Stimulated activated CD4-positive, alpha-beta T cell treated with anti-CD3 and anti-CD28 coated beads, Interleukin-2, amount 100 ng/mL, for 24 hours (primary cell): Measurements from ENCODE around the gene CD79A.
"Not testable (repeated sequence)": the region's sequence is repeated elsewhere in the genome, so short reads cannot be mapped to it uniquely, and the experiment has no call there.

Source experiments
- DNase-seq, 2 donors: peaks; one replicate each; pipeline ENCODE4 v3.0.0-alpha.2; 2020

The CD79A gene

GRCh38 chr19:41906916-41907680, 30.0 kb downstream of the CD79A start:
- no peak for DNase-seq

DNA sequence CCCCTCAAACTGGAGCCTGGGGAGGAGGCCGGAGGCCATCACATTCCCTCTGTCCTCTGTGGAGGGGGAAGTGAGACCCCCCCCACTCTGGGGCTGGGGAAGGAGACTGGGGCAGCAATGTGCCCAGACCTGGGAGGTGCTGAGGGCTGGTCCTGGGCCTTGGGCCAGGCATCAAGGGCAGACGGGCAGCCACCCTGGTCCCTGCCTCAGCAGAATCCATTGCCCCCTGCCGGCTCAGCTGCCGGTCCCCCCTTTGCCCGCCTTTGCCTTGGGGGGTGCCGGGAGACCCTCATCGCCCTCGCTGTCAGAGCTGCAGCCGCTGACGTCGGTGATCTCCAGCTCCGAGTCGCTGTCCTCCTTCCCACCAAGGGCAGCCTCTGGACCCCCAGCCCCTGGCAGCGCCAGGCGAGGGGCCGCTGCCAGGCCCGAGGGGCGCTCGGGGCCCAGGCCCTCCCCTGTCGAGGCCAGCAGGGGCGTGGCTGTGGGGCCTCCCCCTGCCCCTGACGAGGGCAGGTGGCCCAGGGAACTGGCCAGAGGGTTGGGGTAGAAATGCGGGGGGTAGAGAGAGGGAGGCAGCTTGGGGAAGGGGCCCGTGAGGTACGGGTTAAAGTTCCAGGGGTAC, 31.0 kb downstream of the CD79A start:
- DNase-seq = no peak

DNA sequence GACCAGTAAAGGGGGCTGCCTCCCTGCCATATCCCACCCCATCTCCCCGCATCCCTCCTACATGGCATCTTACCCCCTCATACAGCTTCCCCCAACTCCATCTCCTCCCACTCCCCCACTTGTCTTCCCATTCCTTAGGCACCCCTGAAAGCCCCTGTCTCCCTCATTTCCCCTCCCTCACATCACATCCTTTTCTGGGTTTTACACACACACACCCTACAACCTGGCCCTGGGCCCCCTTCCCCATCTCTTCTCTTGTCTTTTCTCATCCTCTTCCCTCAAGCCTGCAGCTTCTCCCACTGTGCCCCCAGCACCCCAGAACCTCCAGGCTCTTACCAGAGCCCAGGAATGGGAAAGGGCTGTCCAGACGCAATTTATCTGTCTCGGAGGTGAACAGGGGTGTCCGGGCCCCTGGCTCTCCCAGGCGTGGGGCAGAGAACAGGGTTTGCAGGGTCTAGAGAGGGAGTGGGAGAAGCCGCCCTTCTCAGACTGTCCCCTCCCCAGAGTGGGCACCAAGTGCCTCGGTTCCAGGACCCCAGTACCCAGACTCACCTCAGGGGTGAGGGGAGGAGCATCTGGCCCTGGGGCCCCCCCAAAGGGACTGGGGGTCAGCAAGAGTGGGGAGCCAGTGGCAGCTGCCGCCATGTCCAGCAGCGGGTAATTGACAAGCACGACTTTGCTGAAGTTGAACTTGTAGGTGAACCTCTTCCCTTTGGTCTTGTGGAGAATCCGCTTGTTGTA, 31.8 kb downstream of the CD79A start:
- DNase-seq = no peak

- no peak for DNase-seq
Measured at GRCh38 chr19:41909706-41910105, 32.6 kb downstream of the CD79A start.

DNA sequence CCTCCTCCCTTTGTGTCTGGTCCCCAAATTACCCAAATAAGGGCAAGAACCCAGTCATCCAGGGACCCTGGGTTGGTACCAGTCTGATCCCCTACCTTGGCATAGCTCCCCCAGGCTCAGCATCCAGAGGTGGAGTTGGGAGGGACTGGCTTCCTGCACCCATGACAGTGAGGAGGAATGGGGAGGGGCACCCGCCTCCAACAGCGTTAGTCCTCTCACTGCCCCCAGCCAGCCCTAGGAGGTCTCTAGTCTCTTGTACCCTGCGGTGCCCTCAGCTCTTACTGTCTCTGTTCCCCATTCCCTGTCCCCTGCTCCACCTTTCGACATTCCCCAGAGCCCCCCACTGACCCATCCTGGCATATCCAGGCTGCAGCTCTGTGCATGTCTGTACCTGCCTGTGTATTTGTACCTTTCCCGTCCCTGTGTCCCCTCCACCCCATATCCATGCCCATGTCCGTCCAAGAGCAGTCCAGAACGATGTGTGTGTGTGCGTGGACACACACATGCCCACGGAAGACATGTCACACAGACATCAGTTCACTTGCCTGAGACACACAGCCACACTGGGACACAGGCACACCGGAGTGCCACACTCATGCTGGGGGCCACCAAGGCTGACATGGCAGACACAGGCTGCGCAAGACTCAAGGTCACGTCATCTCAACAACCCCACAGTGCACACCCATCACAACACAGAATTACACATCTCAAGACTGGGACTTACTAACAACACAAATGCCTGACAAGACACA, 33.3 kb downstream of the CD79A start:
- no peak for DNase-seq

GRCh38 chr19:41910992-41911888, 34.2 kb downstream of the CD79A start:
- DNase-seq = no peak

DNA sequence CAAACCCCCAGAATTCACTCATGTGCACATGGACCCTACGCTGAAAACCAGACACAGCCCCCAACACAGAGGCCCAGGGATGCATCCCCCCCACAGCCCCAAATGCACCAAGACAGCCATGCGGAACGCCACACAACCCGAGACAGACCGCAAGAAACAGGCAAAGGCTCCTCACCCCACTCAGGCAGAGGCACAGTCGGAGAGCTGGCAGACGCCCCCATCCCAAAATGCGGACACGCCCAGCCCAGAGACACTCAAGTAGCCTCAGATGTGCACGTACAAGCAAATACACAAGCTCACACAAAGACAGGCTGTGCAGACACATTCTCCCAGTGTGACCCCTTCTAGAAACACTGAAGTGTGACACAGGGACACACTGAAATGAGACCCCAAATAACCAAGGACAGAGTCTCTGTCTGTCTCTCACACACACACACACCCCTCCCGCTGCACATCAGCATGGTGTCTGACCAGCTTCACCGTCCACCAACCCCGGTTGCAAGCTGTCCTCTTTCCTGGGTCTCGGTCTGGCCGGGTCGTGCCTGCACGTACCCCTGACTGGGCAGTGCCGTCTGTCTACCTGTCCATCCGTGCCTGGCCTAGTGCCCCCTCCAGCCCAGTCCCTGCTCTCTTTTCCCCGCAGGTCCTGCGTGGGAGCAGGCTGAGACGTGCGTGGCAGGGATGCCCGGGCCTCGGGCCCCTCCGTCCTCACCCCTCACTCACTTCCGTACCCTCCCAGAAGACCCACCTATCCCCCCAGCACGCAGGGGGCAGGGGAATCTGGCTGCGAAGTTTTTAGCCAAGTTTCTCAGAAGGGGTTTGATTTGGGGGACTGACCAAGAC, 35.0 kb downstream of the CD79A start:
- no peak for DNase-seq

DNA sequence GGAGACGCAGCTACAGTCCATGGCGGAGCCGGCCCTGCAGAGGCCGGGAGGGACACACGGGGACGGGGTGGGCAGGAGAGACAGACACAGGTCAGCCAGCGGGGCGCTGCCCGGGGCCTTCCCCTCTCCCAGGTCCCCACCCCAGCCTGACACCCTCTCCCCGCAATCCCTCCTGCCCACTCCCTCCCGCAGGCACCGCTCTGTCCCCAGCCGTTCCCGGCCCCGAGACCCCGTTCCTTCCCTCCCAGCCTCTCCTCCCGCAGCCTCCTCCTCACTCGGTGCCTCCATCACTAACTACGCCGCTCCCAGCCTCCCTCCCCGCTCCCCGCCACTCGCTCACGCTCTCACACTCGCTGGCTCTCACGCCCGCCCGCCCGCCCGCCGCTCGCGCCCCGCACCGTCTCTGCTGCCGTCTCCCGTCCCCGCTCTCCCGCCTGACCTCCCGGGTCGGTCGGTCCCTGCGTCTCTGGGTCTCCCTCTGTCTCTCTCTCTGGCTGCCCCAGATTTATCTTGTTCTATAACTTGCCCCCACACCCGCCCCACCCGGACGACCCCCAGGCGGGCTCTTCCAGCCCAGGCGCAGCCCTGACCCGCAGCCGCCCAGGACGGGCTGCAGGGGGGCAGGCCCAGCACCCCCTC, 35.9 kb downstream of the CD79A start:
- no peak for DNase-seq

GRCh38 chr19:41913538-41914423, 36.7 kb downstream of the CD79A start:
- no peak for DNase-seq

- DNase-seq = not testable (repeated sequence)
Measured at GRCh38 chr19:41914424-41914834, 37.4 kb downstream of the CD79A start.

GRCh38 chr19:41915021-41915775, 38.1 kb downstream of the CD79A start:
- no peak for DNase-seq

GRCh38 chr19:41915776-41916414, 38.8 kb downstream of the CD79A start:
- no peak for DNase-seq

- DNase-seq = no peak
Measured at GRCh38 chr19:41917676-41918075, 40.6 kb downstream of the CD79A start.

DNA sequence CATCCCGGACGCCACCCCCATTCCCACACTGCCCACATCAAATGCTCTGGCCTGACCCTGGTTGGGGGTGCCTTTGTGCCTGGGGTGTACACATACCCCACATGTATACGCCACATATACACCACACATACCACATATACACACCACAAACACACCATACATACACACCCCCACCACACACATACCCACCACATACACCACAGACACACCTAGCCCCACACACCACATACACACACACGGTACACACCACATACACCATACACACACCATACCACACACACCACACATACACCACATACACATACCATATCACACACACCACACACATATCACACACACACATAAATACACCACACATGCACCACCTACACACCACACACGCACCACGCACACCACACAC, 41.0 kb downstream of the CD79A start:
- DNase-seq = no peak

DNA sequence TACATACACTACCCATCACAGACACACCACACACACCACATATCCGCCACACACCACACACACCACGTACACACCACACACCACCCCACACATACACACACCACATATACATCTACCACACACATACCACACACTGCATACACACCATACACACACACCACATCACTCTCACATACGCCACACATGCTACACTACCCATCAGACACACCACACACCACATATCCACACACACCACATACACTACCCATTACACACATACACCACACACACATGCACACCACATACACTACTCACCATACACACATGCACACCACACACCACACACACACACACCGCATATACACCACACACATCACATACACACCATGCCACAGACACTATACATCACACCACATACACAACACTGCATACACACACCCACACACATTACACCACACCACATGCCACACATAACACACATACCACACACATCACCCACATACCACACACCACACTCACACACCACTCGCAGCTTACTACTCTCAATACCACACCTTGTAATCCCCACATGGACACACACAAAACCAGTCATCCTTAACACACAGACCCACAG, 41.7 kb downstream of the CD79A start:
- no peak for DNase-seq

DNA sequence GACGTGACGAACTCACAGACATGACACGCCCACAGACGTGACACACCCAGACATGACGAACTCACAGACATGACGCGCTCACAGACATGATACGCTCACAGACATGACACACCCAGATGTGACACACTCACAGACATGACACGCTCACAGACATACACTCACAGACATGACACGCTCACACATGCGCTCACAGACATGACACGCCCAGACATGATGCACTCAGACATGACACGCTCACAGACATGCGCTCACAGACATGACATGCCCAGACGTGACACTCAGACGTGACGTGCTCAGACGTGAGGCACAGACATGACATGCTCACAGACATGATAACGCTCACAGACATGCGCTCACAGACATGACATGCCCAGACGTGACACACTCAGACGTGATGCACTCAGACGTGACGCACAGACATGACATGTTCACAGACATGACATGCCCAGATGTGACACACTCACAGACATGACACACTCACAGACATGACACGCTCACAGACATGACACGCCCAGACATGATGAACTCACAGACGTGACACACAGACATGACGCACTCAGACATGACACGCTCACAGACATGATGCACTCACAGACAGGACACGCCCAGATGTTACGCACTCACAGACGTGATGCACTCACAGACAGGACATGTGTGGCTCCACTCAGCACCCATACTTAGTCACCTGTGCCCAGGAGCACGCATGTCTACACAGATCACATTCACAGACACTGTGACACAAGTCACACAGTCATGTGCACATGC, 43.1 kb downstream of the CD79A start:
- DNase-seq = no peak
